ENCODE data around the gene NIPA2.

DNA sequence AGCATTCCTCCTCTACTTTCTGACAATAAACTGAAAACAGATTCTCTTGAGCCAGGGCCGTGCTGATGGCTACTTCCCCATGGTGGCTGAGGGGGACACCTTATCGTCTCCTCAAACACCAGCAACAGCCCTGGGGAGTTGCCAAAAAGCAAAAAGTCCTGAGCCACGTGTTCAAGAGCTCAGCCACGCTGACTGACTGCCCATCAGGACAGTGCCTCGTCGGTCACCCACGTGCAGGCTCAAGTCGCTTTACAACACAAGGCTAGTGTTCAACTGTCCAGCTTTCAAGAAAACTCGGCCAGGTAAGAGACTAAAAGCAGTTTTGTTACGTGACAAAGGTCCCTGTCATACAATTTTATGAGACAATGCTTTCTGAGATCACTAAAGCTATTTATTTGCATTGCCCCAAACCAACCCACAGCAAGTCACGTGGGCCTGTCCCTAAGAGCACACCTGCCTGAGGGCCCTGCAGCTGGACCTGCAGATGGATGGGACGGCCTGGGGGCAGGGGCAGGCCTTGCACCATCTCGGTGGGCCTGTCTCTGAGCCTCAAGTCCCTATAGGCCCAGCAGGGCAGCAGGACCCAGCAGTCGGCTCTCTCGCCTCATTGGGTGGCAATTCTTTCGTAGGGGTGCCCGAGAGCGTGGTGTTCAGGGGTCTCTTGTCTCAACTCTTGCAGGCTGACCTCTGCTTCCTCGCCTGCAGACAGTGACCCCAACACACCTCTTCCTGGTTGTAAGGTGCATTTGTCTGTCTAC lies 42.7 kb downstream of the NIPA2 start:
- TF ChIP-seq, protein P1, sequence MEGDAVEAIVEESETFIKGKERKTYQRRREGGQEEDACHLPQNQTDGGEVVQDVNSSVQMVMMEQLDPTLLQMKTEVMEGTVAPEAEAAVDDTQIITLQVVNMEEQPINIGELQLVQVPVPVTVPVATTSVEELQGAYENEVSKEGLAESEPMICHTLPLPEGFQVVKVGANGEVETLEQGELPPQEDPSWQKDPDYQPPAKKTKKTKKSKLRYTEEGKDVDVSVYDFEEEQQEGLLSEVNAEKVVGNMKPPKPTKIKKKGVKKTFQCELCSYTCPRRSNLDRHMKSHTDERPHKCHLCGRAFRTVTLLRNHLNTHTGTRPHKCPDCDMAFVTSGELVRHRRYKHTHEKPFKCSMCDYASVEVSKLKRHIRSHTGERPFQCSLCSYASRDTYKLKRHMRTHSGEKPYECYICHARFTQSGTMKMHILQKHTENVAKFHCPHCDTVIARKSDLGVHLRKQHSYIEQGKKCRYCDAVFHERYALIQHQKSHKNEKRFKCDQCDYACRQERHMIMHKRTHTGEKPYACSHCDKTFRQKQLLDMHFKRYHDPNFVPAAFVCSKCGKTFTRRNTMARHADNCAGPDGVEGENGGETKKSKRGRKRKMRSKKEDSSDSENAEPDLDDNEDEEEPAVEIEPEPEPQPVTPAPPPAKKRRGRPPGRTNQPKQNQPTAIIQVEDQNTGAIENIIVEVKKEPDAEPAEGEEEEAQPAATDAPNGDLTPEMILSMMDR (IDR thresholded peaks at IDR 0.05; ENCODE audit: borderline replicate concordance, extremely low read depth, low read length, poor library complexity, severe bottlenecking), result no peak
- no peak for TF ChIP-seq EZH2 (IDR thresholded peaks at IDR 0.05; ENCODE audit: borderline replicate concordance, low read depth, low read length, severe bottlenecking)
